GM23338 (cell line): ENCODE data around the gene RELN. TPM values are rescaled to one million over a fixed set of nuclear protein-coding genes. Genes with fewer than 3 reads are reported as not detected.

Experiments
- ATAC-seq: fragments of 200-7000 bp; cut with Tn5 transposase; 3 replicates; pipeline ENCODE4 v1.9.1; 2020
- DNase-seq: peaks from one replicate; pipeline ENCODE4 v3.0.0-alpha.2; 2015; ENCODE audit warnings: low spot score
- H2AFZ ChIP-seq: fragments of 200-600 bp; sonication (generic); 2 replicates; pipeline ENCODE4 v1.8.0; 2016; ENCODE audit warnings: antibody characterized with exemption, mild to moderate bottlenecking, moderate library complexity
- H3F3A ChIP-seq: fragments of 200-600 bp; sonication (generic); replicated peaks from 2 replicates; pipeline ENCODE4 v1.8.0; 2017; ENCODE audit warnings: antibody characterized with exemption, mixed run types, low read depth
- H3K27ac ChIP-seq: fragments of 200-600 bp; sonication (generic); 2 replicates; pipeline ENCODE4 v1.6.1; 2016; ENCODE audit warnings: low read depth
- H3K27me3 ChIP-seq: fragments of 200-600 bp; sonication (generic); 2 replicates; pipeline ENCODE4 v1.8.0; 2016; ENCODE audit warnings: mild to moderate bottlenecking, mixed run types, moderate library complexity; ENCODE audit not compliant: insufficient read depth
- H3K36me3 ChIP-seq: fragments of 200-600 bp; sonication (generic); 2 replicates; pipeline ENCODE4 v1.8.0; 2016; ENCODE audit warnings: mild to moderate bottlenecking; ENCODE audit not compliant: insufficient read depth
- H3K4me1 ChIP-seq: fragments of 200-600 bp; sonication (generic); 2 replicates; pipeline ENCODE4 v1.8.0; 2016; ENCODE audit warnings: mild to moderate bottlenecking, moderate library complexity; ENCODE audit not compliant: insufficient read depth
- H3K4me2 ChIP-seq: fragments of 200-600 bp; sonication (generic); 2 replicates; pipeline ENCODE4 v1.7.1; 2017; ENCODE audit warnings: mixed run types
- H3K4me3 ChIP-seq: fragments of 200-600 bp; sonication (generic); 2 replicates; pipeline ENCODE4 v1.6.1; 2016; ENCODE audit warnings: mixed run types
- H3K79me2 ChIP-seq: fragments of 200-600 bp; sonication (generic); replicated peaks from 2 replicates; pipeline ENCODE4 v1.8.0; 2017; ENCODE audit warnings: mild to moderate bottlenecking; ENCODE audit not compliant: insufficient read depth
- H3K9me2 ChIP-seq: fragments of 200-600 bp; sonication (generic); 2 replicates; pipeline ENCODE4 v1.8.0; 2017; ENCODE audit not compliant: insufficient read depth
- H4K20me1 ChIP-seq: fragments of 200-600 bp; sonication (generic); replicated peaks from 2 replicates; pipeline ENCODE4 v1.8.0; 2017; ENCODE audit warnings: mild to moderate bottlenecking; ENCODE audit not compliant: insufficient read depth
- H3K27ac Mint-ChIP-seq: 2 replicates; pipeline ENCODE4 v1.8.0; 2020; ENCODE audit warnings: inconsistent platforms, mild to moderate bottlenecking, moderate library complexity, mixed read lengths
- H3K27me3 Mint-ChIP-seq: 3 replicates; pipeline ENCODE4 v1.8.0; 2022; ENCODE audit warnings: low read depth, mild to moderate bottlenecking, moderate library complexity, mixed read lengths, inconsistent platforms; ENCODE audit not compliant: insufficient read depth, poor library complexity
- H3K36me3 Mint-ChIP-seq: 3 replicates; pipeline ENCODE4 v1.8.0; 2021; ENCODE audit warnings: low read depth, mild to moderate bottlenecking, inconsistent platforms, moderate library complexity, mixed read lengths
- H3K4me1 Mint-ChIP-seq: 3 replicates; pipeline ENCODE4 v1.8.0; 2020; ENCODE audit warnings: mild to moderate bottlenecking, inconsistent platforms, mixed read lengths
- H3K4me3 Mint-ChIP-seq: 3 replicates; pipeline ENCODE4 v1.8.0; 2021; ENCODE audit warnings: moderate library complexity, mild to moderate bottlenecking, inconsistent platforms, mixed read lengths
- H3K9me3 Mint-ChIP-seq: 3 replicates; pipeline ENCODE4 v1.8.0; 2020; ENCODE audit warnings: moderate library complexity, mild to moderate bottlenecking, inconsistent platforms, mixed read lengths
- CREB1 ChIP-seq: fragments of 250-450 bp; sonication (Bioruptor Pico); IDR thresholded peaks from 2 replicates; pipeline ENCODE4 v1.5.0; 2020; ENCODE audit warnings: low read depth, mild to moderate bottlenecking, moderate library complexity
- CTCF ChIP-seq, 2 experiments: fragments of 200-600 bp in 1 of 2; sonication (generic) in 1 of 2; conservative IDR thresholded peaks; 2 replicates each; pipeline versions ENCODE4 v1.5.1 to v1.6.1; 2016 to 2017; ENCODE audit warnings: antibody characterized with exemption in 2 of 2, low read depth in 2 of 2, mild to moderate bottlenecking in 2 of 2, moderate library complexity in 1 of 2
- ETS1 ChIP-seq: IDR thresholded peaks from 2 replicates; pipeline ENCODE4 v1.6.1; 2016; ENCODE audit warnings: antibody characterized with exemption
- EZH2 ChIP-seq: fragments of 200-600 bp; sonication (generic); IDR thresholded peaks from one replicate; pipeline ENCODE4 v1.8.0; 2017; ENCODE audit warnings: antibody characterized with exemption, mild to moderate bottlenecking, low read depth; ENCODE audit not compliant: unreplicated experiment
- EZH2phosphoT487 ChIP-seq: fragments of 200-600 bp; sonication (generic); IDR thresholded peaks from one replicate; pipeline ENCODE4 v1.8.1; 2018; ENCODE audit warnings: antibody characterized with exemption; ENCODE audit not compliant: unreplicated experiment
- JUNB ChIP-seq: IDR thresholded peaks from one replicate; pipeline ENCODE4 v1.6.1; 2016; ENCODE audit warnings: antibody characterized with exemption; ENCODE audit not compliant: unreplicated experiment
- NANOG ChIP-seq: IDR thresholded peaks from 2 replicates; pipeline ENCODE4 v1.6.1; 2016; ENCODE audit warnings: antibody characterized with exemption, borderline replicate concordance
- POLR2AphosphoS5 ChIP-seq: IDR thresholded peaks from 2 replicates; pipeline ENCODE4 v1.6.1; 2016; ENCODE audit warnings: antibody characterized with exemption, low read depth
- REST ChIP-seq: IDR thresholded peaks from one replicate; pipeline ENCODE4 v1.6.1; 2018; ENCODE audit warnings: antibody characterized with exemption; ENCODE audit not compliant: unreplicated experiment
- STAT1 ChIP-seq: IDR thresholded peaks from one replicate; pipeline ENCODE4 v1.6.1; 2016; ENCODE audit warnings: antibody characterized with exemption; ENCODE audit not compliant: unreplicated experiment
- ZNF114 ChIP-seq: fragments of 250-450 bp; sonication (Bioruptor Pico); IDR thresholded peaks from 2 replicates; pipeline ENCODE4 v1.5.0; 2020; ENCODE audit warnings: mild to moderate bottlenecking, moderate library complexity
- ZNF331 ChIP-seq: fragments of 250-450 bp; sonication (Bioruptor Pico); IDR thresholded peaks from 2 replicates; pipeline ENCODE4 v1.5.0; 2020; ENCODE audit warnings: low read depth, mild to moderate bottlenecking, moderate library complexity
- ZNF462 ChIP-seq: fragments of 250-450 bp; sonication (Bioruptor Pico); IDR thresholded peaks from 2 replicates; pipeline ENCODE4 v1.5.0; 2020; ENCODE audit warnings: mild to moderate bottlenecking, moderate library complexity
- polyA plus RNA-seq: library from polyadenylated mRNA; unstranded; fragments of >200 nt; fragmentation: Nextera tagmentation; extraction: Ambion mirVana; gene quantifications from 2 replicates; pipeline ENCODE4 v1.2.1, GENCODE V29; 2016
- total RNA-seq: library from RNA; depleted of rRNA; stranded (reverse); fragments of >200 nt; shearing (Covaris generic); gene quantifications from 2 replicates; pipeline ENCODE4 v1.2.3, GENCODE V29; 2014

Gene RELN
- total and polyA plus RNA-seq, 2 experiments from 2014 or later = 0.10 to 0.76 TPM

GRCh38 chr7:103538964-103539709 is 450.3 kb downstream of the RELN start:
- H3K27me3 ChIP-seq = no peaks in the 10 kb centered on the region
- H3K79me2 ChIP-seq = no peaks in the 10 kb centered on the region
- no peaks in the 10 kb centered on the region for H3K9me2 ChIP-seq
- no peak for ATAC-seq
- Mint-ChIP-seq H3K27me3 (no peaks in the 10 kb centered on the region), H3K4me3 (no peak overlapping the region), H3K27ac (no peak overlapping the region), H3K9me3 (no peaks in the 10 kb centered on the region), H3K36me3 (no peaks in the 10 kb centered on the region), H3K4me1 (no peaks in the 10 kb centered on the region)
- no peak overlapping the region for H2AFZ ChIP-seq
- no peaks in the 10 kb centered on the region for H3K36me3 ChIP-seq
- DNase-seq = no peak
- H3K4me3 ChIP-seq = no peak overlapping the region
- no peak overlapping the region for H3K27ac ChIP-seq
- H4K20me1 ChIP-seq = no peaks in the 10 kb centered on the region
- no peaks in the 10 kb centered on the region for H3F3A ChIP-seq
- no peaks in the 10 kb centered on the region for H3K4me1 ChIP-seq
- H3K4me2 ChIP-seq = no peak overlapping the region
- TF ChIP-seq EZH2 (no peak), NANOG (no peak), REST (no peak), POLR2AphosphoS5 (no peak), CTCF (conservative IDR thresholded peaks at IDR 0.05; ENCODE audit: low read depth in 2 of 2) (no peak), ZNF331 (CRISPR knock-in tag) (no peak), EZH2phosphoT487 (no peak), STAT1 (no peak), ZNF462 (no peak), CREB1 (CRISPR knock-in tag) (no peak), JUNB (no peak), ZNF114 (CRISPR knock-in tag) (no peak), ETS1 (no peak)
